GM12801 (cell line): Measurements from ENCODE around the gene UNC119B.

Experiments
- CTCF ChIP-seq: IDR thresholded peaks from one replicate; pipeline ENCODE4 v1.5.1; 2011; ENCODE audit warnings: control low read depth; ENCODE audit not compliant: insufficient read length; ENCODE audit errors: extremely low read depth

The UNC119B gene

DNA sequence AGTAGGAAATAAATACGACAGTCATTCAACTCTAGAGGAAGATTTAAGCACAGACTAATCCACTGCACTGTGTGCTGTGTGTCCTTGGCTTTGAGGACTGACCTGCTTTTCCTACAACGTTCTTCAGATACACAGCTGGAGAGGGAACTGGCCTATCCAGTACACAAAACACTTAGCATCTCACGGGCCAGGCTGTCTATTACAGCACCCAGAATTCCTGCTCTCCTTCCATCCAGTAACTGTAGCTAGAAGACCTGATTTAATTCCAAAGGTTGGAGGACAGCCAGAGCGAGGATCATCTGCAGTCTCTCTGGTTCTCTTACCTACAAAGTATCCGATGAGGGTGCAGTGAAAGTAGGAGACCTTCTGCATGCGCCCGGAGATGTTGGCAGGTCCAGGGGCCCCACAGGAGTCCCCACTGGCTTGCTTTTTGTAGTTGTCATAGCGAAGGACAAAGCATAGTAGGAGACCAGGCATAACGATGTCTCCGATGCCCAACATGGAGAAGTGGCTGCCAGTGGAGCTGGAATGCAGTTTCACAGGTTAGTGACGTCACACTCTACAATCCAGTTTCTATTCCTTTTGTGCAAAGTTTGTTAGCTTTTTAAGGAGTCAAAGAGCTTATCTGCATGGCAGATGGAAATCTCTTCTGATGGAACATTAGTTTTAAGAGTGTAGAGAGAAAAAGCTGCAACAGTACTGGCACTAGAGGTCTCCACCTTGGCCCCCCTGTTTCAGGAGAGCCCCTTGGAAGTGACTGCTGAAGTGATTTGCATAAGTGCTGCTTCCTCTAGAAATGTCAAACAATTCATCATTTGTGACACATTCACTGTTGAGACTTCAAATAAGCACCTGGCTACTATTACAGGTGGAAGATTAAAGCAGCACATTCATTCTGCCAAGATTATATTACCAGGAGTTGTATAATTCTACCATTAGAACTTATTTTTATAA is 57.1 kb downstream of the UNC119B start:
- TF ChIP-seq CTCF: no peak

- no peak for TF ChIP-seq CTCF
Observed at GRCh38 chr12:120771097-120771496, 60.8 kb downstream of the UNC119B start.
